GM21528 (cell line): ENCODE results near the gene EIF3A.

Source experiments
- ATAC-seq: cut with Tn5 transposase; IDR thresholded peaks from one replicate; pipeline ENCODE4 v1.9.1; 2021; ENCODE audit warnings: mild to moderate bottlenecking, moderate library complexity; ENCODE audit not compliant: unreplicated experiment, low FRiP score

Gene EIF3A

DNA sequence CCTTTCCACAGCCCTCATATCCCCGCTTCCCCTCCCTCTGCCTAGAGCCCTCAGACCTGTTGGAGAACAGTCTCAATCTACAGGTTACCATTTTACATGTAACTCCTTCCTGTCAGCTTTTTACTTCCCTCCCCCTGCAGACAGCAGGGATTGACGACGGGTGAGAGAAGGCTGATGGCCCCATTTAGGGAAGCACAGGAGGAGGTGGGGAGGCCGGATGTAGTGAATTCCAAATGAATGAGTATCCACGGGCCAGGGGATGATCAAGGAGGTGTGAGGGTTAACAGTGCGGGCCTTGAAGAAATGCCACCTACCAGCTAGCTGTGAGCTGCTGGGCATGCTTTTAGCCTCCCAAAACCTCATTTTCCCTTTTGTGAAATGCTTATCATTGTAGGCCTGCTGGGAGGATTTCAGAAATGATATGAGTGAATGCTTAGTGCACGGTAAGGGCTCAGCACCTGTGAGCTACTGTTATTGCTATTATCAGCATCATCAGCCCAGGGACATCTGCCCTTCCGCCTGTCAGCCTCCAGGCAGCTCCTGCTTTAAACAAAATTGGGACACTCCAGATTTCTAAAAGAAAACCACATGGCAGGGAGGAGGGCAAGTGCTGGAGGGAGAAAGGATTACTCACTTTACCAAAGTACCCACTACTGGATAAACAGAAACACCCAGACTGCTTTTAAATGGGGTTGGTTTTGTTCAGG, 57.6 kb downstream of the EIF3A start:
- ATAC-seq, result no peak

GRCh38 chr10:119020627-119020946, 60.0 kb downstream of the EIF3A start:
- no peak for ATAC-seq

- no peak for ATAC-seq
These were observed 73.4 kb downstream of the EIF3A start for GRCh38 chr10:119007211-119007574.

DNA sequence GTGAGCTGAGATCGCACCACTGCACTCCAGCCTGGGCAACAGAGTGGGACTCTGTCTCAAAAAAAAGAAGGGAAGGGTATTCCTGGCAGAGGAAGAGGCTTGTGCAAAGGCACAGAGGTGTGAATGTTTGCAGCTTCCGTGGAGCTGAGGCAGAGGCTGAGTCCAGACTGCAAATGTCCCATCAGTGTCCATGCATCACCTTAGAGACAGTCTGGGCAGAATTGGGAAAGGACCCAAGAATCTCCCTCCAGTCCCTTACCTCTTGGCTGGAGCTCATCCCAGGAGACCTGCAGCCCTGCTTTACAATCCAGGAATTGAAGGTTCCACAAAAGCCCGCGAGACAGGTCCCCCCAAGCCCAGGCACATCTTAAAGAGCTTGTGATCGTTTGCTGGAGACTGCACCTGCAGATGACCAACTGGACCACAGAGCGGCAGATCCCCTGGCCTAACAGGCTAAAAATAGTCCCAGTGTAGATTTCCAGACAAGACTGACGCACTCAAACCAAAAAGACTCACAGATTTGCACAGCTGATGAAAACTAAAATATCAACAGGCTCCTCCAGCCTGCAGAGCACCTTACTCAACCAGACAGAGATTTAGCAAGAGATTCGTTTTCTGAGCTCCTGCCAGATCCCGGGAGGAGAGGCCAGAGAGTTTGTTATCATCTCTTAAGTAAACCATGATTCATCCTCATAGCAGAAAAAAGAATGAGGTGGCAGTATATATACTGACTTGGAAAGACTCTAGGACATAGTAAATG, 74.0 kb downstream of the EIF3A start:
- ATAC-seq, result no peak

GRCh38 chr10:119005362-119006043, 75.1 kb downstream of the EIF3A start:
- no peak for ATAC-seq

DNA sequence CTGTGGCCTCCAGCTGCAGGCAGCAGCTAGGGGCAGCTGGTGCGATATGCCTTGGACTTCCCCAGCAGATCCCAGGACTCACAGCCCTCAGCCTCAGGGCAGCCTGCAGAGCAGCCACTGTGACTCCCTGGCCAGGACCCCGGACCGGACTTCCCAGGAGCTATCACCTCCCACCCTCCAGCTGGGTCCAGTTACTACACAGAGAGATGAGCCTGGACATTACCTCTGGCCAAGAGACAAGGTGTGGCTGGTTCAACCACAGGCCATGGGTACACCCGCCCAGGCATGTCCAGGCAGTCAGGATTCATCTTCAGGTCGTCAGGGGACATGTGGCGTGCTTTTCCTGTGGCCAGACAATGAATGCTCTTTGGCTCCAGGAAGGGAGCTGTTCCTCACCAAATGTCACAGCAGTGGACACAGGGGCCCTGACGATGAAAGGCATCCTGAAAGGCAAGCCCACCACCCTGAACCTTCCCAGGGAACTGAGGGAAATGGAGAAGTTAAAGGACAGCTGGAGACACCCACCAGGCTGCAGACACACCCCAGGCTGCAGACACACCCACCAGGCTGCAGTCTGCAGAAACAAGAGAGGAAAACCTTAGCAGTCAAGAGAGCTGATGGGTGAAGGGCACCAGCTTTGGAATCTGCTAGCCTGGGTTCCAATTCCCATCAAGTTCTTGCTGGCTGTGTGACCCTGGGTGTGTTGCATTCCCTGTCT, 76.9 kb downstream of the EIF3A start:
- no peak for ATAC-seq

- ATAC-seq, result no peak
These were observed 78.7 kb downstream of the EIF3A start for GRCh38 chr10:119001717-119002500.

DNA sequence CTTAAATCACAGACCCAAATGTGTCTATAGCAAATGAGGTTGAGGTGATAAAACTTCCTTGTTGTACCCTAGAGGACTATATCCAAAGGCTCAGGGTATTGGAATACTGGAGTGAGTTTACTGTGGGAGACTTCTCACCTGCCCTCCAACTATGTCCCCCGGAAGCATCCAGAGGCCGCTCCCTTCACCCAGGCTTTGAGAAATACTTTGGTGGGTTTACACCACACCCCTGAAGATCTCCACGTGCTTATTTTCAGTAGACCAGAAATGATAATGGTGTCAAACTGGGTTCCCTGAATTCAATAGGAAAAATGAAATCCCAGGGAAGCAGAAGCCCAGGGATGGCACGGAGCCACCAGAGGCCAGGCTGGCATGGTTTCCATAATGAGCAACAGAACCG, 82.4 kb downstream of the EIF3A start:
- no peak for ATAC-seq

- no peak for ATAC-seq
These were observed 83.2 kb downstream of the EIF3A start for GRCh38 chr10:118997379-118997778.

DNA sequence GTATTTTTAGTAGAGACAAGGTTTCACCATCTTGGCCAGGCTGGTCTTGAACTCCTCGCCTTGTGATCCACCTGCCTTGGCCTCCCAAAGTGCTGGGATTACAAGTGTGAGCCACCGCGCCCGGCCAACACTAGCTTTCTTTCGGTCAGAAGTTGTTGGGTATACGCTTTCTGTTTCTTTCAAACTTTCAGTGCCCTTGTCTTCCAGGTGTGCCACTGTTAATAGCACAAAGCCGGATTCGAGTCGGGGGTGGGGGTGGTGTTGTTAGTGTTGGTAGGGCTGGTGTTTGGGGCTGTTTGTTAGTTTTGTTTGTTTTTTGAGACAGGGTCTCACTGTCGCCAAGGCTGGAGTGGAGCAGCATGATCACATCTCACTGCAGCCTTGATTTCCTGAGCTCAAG, 84.9 kb downstream of the EIF3A start:
- no peak for ATAC-seq

- ATAC-seq, result no peak
These were observed 86.3 kb downstream of the EIF3A start for GRCh38 chr10:118994321-118994720.

DNA sequence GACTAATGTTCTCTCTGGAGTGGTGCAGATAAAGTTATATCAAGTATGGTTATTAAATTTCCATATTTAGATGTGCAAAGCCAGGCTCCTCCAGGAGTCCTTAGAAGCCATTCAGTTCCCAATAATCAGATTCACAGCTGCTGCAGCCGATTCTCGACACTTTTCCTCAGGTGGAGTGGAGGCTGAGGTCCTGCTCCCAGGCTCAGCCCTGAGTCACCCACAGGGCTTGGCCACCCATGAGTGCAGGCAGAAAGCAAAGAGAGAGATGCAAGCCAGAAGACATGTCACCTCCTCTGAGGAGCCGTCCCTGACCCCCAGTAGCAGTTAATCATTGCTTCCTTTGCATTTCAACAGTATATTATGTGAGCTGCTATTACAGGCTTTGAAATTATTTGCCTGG, 87.4 kb downstream of the EIF3A start:
- no peak for ATAC-seq

GRCh38 chr10:118992496-118992895, 88.1 kb downstream of the EIF3A start:
- ATAC-seq, result no peak

DNA sequence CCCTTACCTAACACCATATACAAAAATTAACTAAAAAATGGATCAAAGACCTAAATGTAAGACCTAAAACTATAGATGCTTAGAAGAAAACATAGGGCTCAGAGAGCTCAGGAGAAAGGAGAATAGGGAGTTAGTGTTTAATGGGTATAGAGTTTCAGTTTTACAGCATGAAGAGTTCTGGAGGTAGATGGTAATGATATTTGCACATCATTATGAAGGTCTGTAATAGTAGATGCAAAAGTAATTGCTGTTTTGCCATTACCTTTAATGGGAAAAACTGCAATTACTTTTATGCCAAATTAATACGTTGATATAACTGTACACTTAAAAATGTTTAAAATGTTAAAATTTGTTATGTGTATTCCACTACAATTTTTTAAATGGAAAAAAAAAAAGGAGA, 90.3 kb downstream of the EIF3A start:
- ATAC-seq, result no peak

DNA sequence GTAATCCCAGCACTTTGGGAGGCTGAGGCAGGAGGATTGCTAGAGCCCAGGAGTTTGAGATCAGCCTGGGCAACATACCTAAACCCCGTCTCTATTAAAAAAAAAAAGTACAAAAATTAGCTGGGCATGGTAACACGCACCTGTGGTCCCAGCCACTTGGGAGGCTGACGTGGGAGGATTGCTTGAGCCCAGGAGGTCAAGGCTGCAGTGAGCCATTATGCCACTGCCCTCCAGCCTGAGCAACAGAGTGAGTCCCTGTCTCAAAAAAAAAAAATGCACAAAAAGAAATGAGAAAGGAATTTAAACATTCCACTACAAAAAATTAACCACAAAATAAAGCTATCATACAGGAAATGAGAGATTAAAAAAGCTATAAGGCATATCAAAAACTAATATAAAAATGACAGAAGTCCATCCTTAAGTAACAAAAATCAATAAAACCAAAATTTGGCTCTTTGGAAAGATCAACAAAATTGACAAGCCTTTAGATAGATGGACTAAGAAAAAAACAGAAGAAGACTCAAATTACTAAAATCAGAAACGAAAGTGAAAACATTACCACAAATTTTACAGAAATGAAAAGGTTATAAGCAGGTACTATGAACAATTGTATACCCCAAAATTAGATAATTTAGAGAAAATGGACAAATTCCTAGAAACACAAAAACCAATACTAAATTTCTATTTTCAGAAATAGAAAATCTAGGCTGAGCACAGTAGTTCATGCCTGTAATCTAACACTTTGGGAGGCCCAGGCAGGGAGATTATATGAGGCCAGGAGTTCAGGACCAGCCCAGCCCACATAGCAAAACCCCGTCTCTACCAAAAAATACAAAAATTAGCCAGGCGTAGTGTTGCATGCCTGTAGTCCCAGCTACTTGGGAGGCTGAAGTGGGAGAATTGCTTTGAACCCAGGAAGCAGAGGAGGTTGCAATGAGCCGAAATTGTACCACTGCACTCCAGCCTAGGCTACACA, 93.5 kb downstream of the EIF3A start:
- peak; percentile 83 for ATAC-seq

- no peak for ATAC-seq
These were observed 95.0 kb downstream of the EIF3A start for GRCh38 chr10:118985576-118985975.
